ENCODE measurements around the gene TSPAN16. TPM values are rescaled to one million over a fixed set of nuclear protein-coding genes. Genes with fewer than 3 reads are reported as not detected.

The TSPAN16 gene
- total RNA-seq, 6 experiments from 2014 or later = not detected

GRCh38 chr19:11361771-11362731 lies 66.1 kb downstream of the TSPAN16 start:
- Mint-ChIP-seq H3K36me3 (ENCODE audit: low read depth) (no peaks in the 10 kb centered on the region; the same call in 1 of the 2 replicates), H3K4me1 (ENCODE audit: low read depth) (no peaks in the 10 kb centered on the region), H3K9me3 (no peaks in the 10 kb centered on the region), H3K4me3 (no peak overlapping the region), H3K27me3 (ENCODE audit: insufficient read depth) (no peaks in the 10 kb centered on the region; the same call in 1 of the 2 replicates), H3K27ac (no peak overlapping the region)
- TF ChIP-seq CTCF (IDR thresholded peaks at IDR 0.05) = no peak
- DNase-seq = no peak

GRCh38 chr19:11363881-11364280 lies 67.9 kb downstream of the TSPAN16 start:
- Mint-ChIP-seq H3K4me3 (no peak overlapping the region), H3K36me3 (ENCODE audit: low read depth) (no peaks in the 10 kb centered on the region; the same call in 1 of the 2 replicates), H3K27ac (no peak overlapping the region), H3K27me3 (ENCODE audit: insufficient read depth) (no peaks in the 10 kb centered on the region; the same call in 1 of the 2 replicates), H3K9me3 (no peaks in the 10 kb centered on the region), H3K4me1 (ENCODE audit: low read depth) (no peaks in the 10 kb centered on the region)
- TF ChIP-seq CTCF (IDR thresholded peaks at IDR 0.05) = no peak
- DNase-seq = no peak

- no peaks in the 10 kb centered on the region; the same call in 1 of the 2 replicates for H3K27me3 Mint-ChIP-seq (ENCODE audit: insufficient read depth)
- DNase-seq = no peak
- H3K9me3 Mint-ChIP-seq = no peaks in the 10 kb centered on the region
- no peak for TF ChIP-seq CTCF (IDR thresholded peaks at IDR 0.05)
- H3K27ac Mint-ChIP-seq = no peak overlapping the region
- no peak overlapping the region for H3K4me3 Mint-ChIP-seq
- no peaks in the 10 kb centered on the region; the same call in 1 of the 2 replicates for H3K36me3 Mint-ChIP-seq (ENCODE audit: low read depth)
- no peaks in the 10 kb centered on the region for H3K4me1 Mint-ChIP-seq (ENCODE audit: low read depth)
Observed at GRCh38 chr19:11364296-11364904, 68.4 kb downstream of the TSPAN16 start.

GRCh38 chr19:11364935-11365334 lies 69.0 kb downstream of the TSPAN16 start:
- Mint-ChIP-seq H3K27ac (no peak overlapping the region), H3K4me3 (no peak overlapping the region), H3K36me3 (ENCODE audit: low read depth) (no peaks in the 10 kb centered on the region; the same call in 1 of the 2 replicates), H3K4me1 (ENCODE audit: low read depth) (no peaks in the 10 kb centered on the region), H3K27me3 (ENCODE audit: insufficient read depth) (no peaks in the 10 kb centered on the region; the same call in 1 of the 2 replicates), H3K9me3 (no peaks in the 10 kb centered on the region)
- no peak for DNase-seq
- no peak for TF ChIP-seq CTCF (IDR thresholded peaks at IDR 0.05)

Other genes starting within 250 kb of the TSPAN16 start
- gene LDLR, start 206.7 kb upstream of the TSPAN16 start, total RNA-seq (2021; fragmentation: NEBNext Ultra II Directional; extraction: Animal tissue kit (Norgen Biotek cat#: 25700)) = 10 to 100 TPM; 22.8 to 34.3 (median 28.0) TPM
- gene SPC24, start 140.4 kb upstream of the TSPAN16 start, total RNA-seq (2021; fragmentation: NEBNext Ultra II Directional; extraction: Animal tissue kit (Norgen Biotek cat#: 25700)) = 10 to 100 TPM; 21.0 to 54.6 (median 50.3) TPM
- 100 to 1,000 TPM; 132 to 167 (median 156) TPM for gene KANK2, start 98.6 kb upstream of the TSPAN16 start, total RNA-seq (2021; fragmentation: NEBNext Ultra II Directional; extraction: Animal tissue kit (Norgen Biotek cat#: 25700))
- gene ANGPTL8, start 56.5 kb upstream of the TSPAN16 start, total RNA-seq (2021; fragmentation: NEBNext Ultra II Directional; extraction: Animal tissue kit (Norgen Biotek cat#: 25700)) = not detected
- 10 to 100 TPM; 20.7 to 32.2 (median 22.9) TPM for gene DOCK6, start 33.6 kb upstream of the TSPAN16 start, total RNA-seq (2021; fragmentation: NEBNext Ultra II Directional; extraction: Animal tissue kit (Norgen Biotek cat#: 25700))
- gene RAB3D, start 43.5 kb downstream of the TSPAN16 start, total RNA-seq (2021; fragmentation: NEBNext Ultra II Directional; extraction: Animal tissue kit (Norgen Biotek cat#: 25700)) = 10 to 100 TPM in 2 of 6 experiments, 1 to 10 TPM in 4; 6.7 to 11.1 (median 8.7) TPM
- 10 to 100 TPM; 36.9 to 51.8 (median 46.5) TPM for gene TMEM205, start 50.1 kb downstream of the TSPAN16 start, total RNA-seq (2021; fragmentation: NEBNext Ultra II Directional; extraction: Animal tissue kit (Norgen Biotek cat#: 25700))
- gene CCDC159, start 50.4 kb downstream of the TSPAN16 start, total RNA-seq (2021; fragmentation: NEBNext Ultra II Directional; extraction: Animal tissue kit (Norgen Biotek cat#: 25700)) = 10 to 100 TPM in 4 of 6 experiments, 1 to 10 TPM in 2; 7.7 to 11.8 (median 10.4) TPM
- gene PLPPR2, start 59.3 kb downstream of the TSPAN16 start, total RNA-seq (2021; fragmentation: NEBNext Ultra II Directional; extraction: Animal tissue kit (Norgen Biotek cat#: 25700)) = 10 to 100 TPM; 52.4 to 82.2 (median 59.7) TPM
- gene SWSAP1, start 78.5 kb downstream of the TSPAN16 start, total RNA-seq (2021; fragmentation: NEBNext Ultra II Directional; extraction: Animal tissue kit (Norgen Biotek cat#: 25700)) = 1 to 10 TPM; 1.2 to 2.2 (median 1.6) TPM
- 1 to 10 TPM; 6.1 to 8.3 (median 7.1) TPM for gene EPOR, start 88.2 kb downstream of the TSPAN16 start, total RNA-seq (2021; fragmentation: NEBNext Ultra II Directional; extraction: Animal tissue kit (Norgen Biotek cat#: 25700))
- gene RGL3, start 123.2 kb downstream of the TSPAN16 start, total RNA-seq (2021; fragmentation: NEBNext Ultra II Directional; extraction: Animal tissue kit (Norgen Biotek cat#: 25700)) = 10 to 100 TPM in 1 of 6 experiments, 1 to 10 TPM in 5; 7.3 to 11.7 (median 8.9) TPM
- 1 to 10 TPM in 1 of 6 experiments, under 1 TPM in 4, not detected in 1; 0.16 to 1.1 (median 0.60) TPM for gene ODAD3, start 139.0 kb downstream of the TSPAN16 start, total RNA-seq (2021; fragmentation: NEBNext Ultra II Directional; extraction: Animal tissue kit (Norgen Biotek cat#: 25700))
- gene PRKCSH, start 139.5 kb downstream of the TSPAN16 start, total RNA-seq (2021; fragmentation: NEBNext Ultra II Directional; extraction: Animal tissue kit (Norgen Biotek cat#: 25700)) = 100 to 1,000 TPM; 367 to 460 (median 388) TPM
- not detected for gene ELAVL3, start 184.9 kb downstream of the TSPAN16 start, total RNA-seq (2021; fragmentation: NEBNext Ultra II Directional; extraction: Animal tissue kit (Norgen Biotek cat#: 25700))
- gene ZNF653, start 209.7 kb downstream of the TSPAN16 start, total RNA-seq (2021; fragmentation: NEBNext Ultra II Directional; extraction: Animal tissue kit (Norgen Biotek cat#: 25700)) = 1 to 10 TPM; 4.7 to 6.3 (median 5.3) TPM
- gene ECSIT, start 233.0 kb downstream of the TSPAN16 start, total RNA-seq (2021; fragmentation: NEBNext Ultra II Directional; extraction: Animal tissue kit (Norgen Biotek cat#: 25700)) = 10 to 100 TPM; 17.5 to 24.9 (median 19.9) TPM
- 1 to 10 TPM; 6.5 to 9.3 (median 8.0) TPM for gene CNN1, start 242.7 kb downstream of the TSPAN16 start, total RNA-seq (2021; fragmentation: NEBNext Ultra II Directional; extraction: Animal tissue kit (Norgen Biotek cat#: 25700))